ENCODE measurements around the gene STX8. TPM values are rescaled to one million over a fixed set of nuclear protein-coding genes. Genes with fewer than 3 reads are reported as not detected.

The STX8 gene
- total RNA-seq, 1 donor from 2014 or later, result 58.4 TPM

DNA sequence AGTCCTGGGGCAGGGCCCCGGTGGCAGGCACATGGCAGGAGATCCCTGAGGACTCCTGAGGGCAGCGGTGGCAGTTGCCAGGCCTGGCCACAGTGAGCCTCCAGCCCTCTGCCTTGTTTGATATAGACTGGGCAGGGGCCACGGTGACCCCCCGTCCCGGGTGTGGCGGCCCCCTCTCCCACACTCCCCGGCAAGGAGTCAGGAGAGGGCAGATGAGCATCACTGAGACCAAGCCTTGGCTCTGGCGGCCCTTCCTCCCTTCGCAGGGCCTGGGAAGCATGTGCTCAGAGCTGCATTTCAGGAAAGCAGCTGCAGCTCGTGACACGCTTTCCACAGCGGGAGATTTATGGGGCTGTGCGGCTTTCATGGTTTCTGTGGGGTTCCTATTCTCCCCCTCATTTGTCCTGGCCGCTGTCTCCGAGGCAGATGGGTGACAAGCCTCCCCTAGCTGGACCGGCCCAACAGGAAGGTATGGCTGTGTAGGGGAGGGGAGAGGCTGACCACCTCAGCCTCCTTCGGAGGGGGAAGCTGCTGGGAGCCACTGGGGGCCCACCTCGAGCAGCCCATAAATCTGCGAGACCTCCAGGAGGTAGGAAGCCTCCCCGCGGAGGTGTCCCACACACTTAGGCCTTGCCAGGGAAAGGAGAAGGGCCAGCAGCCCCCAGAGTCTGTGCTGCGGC is 342.9 kb downstream of the STX8 start:
- no peak overlapping the region for H3K4me3 ChIP-seq (ENCODE audit: low read depth, low read length)
- H3K27me3 ChIP-seq (ENCODE audit: control insufficient read depth, insufficient read depth, low read length), result no peaks in the 10 kb centered on the region
- DNase-seq (ENCODE audit: low read depth) (no peak), FAIRE-seq (no peak)
- H3K36me3 ChIP-seq (ENCODE audit: control insufficient read depth, insufficient read depth, low read length), result no peaks in the 10 kb centered on the region
- TF ChIP-seq, protein P1, sequence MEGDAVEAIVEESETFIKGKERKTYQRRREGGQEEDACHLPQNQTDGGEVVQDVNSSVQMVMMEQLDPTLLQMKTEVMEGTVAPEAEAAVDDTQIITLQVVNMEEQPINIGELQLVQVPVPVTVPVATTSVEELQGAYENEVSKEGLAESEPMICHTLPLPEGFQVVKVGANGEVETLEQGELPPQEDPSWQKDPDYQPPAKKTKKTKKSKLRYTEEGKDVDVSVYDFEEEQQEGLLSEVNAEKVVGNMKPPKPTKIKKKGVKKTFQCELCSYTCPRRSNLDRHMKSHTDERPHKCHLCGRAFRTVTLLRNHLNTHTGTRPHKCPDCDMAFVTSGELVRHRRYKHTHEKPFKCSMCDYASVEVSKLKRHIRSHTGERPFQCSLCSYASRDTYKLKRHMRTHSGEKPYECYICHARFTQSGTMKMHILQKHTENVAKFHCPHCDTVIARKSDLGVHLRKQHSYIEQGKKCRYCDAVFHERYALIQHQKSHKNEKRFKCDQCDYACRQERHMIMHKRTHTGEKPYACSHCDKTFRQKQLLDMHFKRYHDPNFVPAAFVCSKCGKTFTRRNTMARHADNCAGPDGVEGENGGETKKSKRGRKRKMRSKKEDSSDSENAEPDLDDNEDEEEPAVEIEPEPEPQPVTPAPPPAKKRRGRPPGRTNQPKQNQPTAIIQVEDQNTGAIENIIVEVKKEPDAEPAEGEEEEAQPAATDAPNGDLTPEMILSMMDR (IDR thresholded peaks at IDR 0.05; ENCODE audit: insufficient read depth, low read length, severe bottlenecking), result no peak

DNA sequence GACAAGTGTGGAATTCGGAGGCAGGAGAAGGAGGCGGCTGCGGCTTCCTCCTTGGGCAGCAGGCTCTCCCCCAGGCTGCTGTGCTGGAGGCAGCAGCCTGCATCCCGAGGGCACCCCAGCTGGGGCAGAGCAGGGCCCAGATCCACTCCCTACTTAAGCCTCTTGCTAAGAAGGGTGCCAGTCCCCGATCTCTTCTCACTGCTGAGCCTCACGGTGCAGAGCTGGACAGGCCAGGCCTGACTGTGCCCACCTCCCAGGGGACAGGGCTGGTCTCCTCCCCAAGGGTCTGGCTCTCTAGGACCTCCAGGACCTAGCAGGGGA is 343.5 kb downstream of the STX8 start:
- DNase-seq (ENCODE audit: low read depth) (no peak), FAIRE-seq (no peak)
- Histone ChIP-seq H3K36me3 (ENCODE audit: control insufficient read depth, insufficient read depth, low read length) (no peaks in the 10 kb centered on the region), H3K27me3 (ENCODE audit: control insufficient read depth, insufficient read depth, low read length) (no peaks in the 10 kb centered on the region), H3K4me3 (ENCODE audit: low read depth, low read length) (no peak overlapping the region)
- TF ChIP-seq, protein P1 (IDR thresholded peaks at IDR 0.05; ENCODE audit: insufficient read depth, low read length, severe bottlenecking), result no peak

DNA sequence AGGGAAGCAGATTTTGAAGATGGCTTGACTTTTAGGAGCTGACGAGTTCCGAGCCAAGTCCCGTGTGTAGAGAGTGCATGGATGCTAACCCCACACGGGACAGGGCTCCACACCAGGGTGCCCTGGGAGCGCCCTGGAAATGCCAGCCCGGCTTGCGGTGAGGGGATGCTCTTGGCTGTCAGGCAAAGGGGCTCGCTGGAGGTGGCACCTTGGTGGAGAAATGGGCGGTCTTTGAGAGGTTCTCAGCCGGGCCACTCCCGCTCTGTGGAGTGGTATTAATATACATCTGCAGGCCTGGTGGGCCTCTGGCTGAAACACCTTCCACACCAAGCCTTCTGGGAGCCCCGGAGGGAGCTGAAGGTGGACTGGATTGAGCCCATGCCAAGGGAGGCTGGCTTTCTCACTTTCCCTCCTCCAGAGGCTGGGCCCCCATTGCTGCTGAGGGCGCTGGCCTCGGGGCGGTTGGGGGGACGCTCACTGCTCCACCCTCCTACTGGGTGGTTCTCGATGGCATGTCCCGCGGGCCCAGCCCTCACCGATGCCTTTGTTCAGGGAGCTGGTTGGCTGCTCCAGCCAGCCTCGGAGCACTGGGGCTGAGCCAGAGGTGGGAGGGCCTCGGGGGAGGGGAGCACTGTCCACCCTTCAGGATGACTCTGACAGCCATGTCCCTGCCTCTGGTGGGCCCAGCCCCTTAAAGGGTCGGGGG is 344.0 kb downstream of the STX8 start:
- no peak for DNase-seq (ENCODE audit: low read depth)
- no peak overlapping the region for H3K4me3 ChIP-seq (ENCODE audit: low read depth, low read length)
- FAIRE-seq, result no peak
- no peaks in the 10 kb centered on the region for H3K27me3 ChIP-seq (ENCODE audit: control insufficient read depth, insufficient read depth, low read length)
- H3K36me3 ChIP-seq (ENCODE audit: control insufficient read depth, insufficient read depth, low read length), result no peaks in the 10 kb centered on the region
- TF ChIP-seq, protein P1 (IDR thresholded peaks at IDR 0.05; ENCODE audit: insufficient read depth, low read length, severe bottlenecking), result no peak

DNA sequence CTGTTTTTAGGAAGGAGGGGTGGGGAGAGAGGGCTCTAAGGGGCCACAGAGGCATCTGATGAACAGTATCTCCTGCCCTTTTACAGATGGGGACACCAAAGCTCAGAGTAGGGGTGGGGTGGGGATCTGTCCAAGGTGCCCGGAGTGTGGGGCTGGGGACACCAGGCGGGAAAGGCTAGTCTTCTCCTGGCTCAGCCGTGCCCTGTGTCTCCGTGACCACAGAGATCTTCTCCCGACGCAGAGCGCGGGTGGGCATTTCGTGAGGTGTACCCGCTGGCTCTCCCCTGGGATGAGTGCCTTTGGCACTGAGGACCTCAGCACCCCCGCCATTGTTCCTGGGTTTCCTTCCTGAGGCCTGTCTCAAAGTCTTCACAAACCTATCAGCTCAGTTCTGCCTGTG is 344.8 kb downstream of the STX8 start:
- no peak for FAIRE-seq
- no peaks in the 10 kb centered on the region for H3K27me3 ChIP-seq (ENCODE audit: control insufficient read depth, insufficient read depth, low read length)
- TF ChIP-seq, protein P1 (IDR thresholded peaks at IDR 0.05; ENCODE audit: insufficient read depth, low read length, severe bottlenecking), result no peak
- H3K4me3 ChIP-seq (ENCODE audit: low read depth, low read length), result no peak overlapping the region
- H3K36me3 ChIP-seq (ENCODE audit: control insufficient read depth, insufficient read depth, low read length), result no peaks in the 10 kb centered on the region
- no peak for DNase-seq (ENCODE audit: low read depth)

DNA sequence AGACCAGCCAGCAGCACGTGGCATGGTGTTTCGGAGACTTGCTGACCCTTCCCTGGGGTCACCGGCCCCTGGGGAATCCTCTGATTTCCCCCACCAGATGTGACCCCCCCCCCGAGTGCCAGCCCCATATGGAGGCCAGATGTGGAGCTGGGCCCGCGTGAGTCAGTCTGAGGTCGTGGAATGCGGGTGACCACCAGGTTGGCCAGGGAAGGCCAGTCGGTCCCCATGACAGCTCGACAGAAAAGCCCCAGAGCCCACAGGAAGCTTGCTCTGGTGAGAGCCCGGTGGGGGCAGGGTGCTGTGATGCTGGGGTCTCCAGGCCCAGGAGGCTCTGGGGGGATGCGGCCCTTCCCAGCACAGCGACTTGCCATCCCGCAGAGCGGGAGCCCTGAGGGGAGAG is 345.3 kb downstream of the STX8 start:
- TF ChIP-seq, protein P1 (IDR thresholded peaks at IDR 0.05; ENCODE audit: insufficient read depth, low read length, severe bottlenecking), result no peak
- H3K4me3 ChIP-seq (ENCODE audit: low read depth, low read length), result no peak overlapping the region
- H3K27me3 ChIP-seq (ENCODE audit: control insufficient read depth, insufficient read depth, low read length), result no peaks in the 10 kb centered on the region
- H3K36me3 ChIP-seq (ENCODE audit: control insufficient read depth, insufficient read depth, low read length), result no peaks in the 10 kb centered on the region
- DNase-seq (ENCODE audit: low read depth) (no peak), FAIRE-seq (no peak)

All from bronchial epithelial cell (primary cell).